ENCODE results near the gene ZFAND3.

DNA sequence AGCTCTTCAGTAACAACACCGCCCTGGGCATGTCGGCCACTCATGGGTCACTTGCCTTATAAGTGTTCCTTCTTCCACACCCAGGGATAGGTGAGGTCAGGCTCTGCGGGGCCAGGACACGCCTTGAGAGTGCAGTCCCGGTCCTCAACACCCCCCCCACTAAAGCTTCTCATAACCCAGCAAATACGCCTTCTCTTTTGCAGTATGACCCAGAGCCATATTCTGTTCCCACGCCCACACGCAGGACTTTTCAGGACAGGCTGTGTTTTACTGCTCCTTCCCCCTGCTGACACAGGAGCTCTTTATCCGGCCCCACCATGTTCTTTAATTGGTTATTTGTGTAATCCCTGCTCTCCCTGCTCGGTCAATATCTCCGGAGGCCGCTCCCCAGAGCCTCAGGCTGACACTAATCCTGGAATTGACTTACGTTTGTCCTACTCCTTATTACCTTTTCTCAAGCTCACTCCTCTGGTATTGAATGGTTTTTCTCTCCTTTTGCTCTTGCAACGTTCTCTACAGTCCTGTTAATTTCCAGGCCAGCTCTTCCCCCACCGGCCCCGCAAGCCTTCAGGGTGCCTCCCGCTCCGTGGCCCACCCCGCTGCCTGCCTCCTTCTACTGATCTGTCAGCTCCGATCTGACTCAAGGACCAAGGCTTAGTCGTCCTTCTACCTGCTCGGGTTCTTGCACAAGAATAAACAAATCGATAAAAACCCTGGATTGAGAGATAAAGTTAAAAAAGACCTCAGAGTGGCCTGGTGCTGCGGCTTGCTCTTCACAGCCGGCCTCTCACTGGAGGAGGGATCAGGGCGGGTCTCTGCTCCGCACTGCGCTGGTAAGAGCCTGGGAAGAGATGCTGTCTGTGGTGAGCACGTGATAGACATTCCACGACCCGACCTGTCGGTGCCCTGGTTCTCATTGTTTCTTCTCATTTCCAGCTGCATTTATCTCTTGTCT lies 357.5 kb downstream of the ZFAND3 start:
- TF ChIP-seq, protein P1, sequence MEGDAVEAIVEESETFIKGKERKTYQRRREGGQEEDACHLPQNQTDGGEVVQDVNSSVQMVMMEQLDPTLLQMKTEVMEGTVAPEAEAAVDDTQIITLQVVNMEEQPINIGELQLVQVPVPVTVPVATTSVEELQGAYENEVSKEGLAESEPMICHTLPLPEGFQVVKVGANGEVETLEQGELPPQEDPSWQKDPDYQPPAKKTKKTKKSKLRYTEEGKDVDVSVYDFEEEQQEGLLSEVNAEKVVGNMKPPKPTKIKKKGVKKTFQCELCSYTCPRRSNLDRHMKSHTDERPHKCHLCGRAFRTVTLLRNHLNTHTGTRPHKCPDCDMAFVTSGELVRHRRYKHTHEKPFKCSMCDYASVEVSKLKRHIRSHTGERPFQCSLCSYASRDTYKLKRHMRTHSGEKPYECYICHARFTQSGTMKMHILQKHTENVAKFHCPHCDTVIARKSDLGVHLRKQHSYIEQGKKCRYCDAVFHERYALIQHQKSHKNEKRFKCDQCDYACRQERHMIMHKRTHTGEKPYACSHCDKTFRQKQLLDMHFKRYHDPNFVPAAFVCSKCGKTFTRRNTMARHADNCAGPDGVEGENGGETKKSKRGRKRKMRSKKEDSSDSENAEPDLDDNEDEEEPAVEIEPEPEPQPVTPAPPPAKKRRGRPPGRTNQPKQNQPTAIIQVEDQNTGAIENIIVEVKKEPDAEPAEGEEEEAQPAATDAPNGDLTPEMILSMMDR (conservative IDR thresholded peaks at IDR 0.05; ENCODE audit: low read depth in 2 of 2) = no peak
- no peak for TF ChIP-seq POLR2AphosphoS5 (IDR thresholded peaks at IDR 0.05; ENCODE audit: low read depth)

Measured in GM23338 (cell line).